ENCODE results near the gene KCNQ1. TPM values are rescaled to one million over a fixed set of nuclear protein-coding genes. Genes with fewer than 3 reads are reported as not detected.

KCNQ1 gene
- total and polyA plus RNA-seq, 2 of the 13 experiments (the other 11 are each of a cell fraction or from before 2014, with no cell fraction given): 0.02 to 0.08 TPM

GRCh38 chr11:2779981-2780849, 335.4 kb downstream of the KCNQ1 start (continued):
- TF ChIP-seq THAP9 (CRISPR knock-in tag; IDR thresholded peaks at IDR 0.05; ENCODE audit: borderline replicate concordance): no peak
- TF ChIP-seq SALL1 (CRISPR knock-in tag; IDR thresholded peaks at IDR 0.05): 0 out of 2 replicates have a peak, but pooled peaks have one; percentile 24
- TF ChIP-seq ARID5B (CRISPR knock-in tag; IDR thresholded peaks at IDR 0.05): 0 out of 2 replicates have a peak, but pooled peaks have one; percentile 26
- TF ChIP-seq ZNF776 (CRISPR knock-in tag; IDR thresholded peaks at IDR 0.05): 0 out of 2 replicates have a peak, but pooled peaks have one; percentile 34
- no peak for TF ChIP-seq DRAP1 (CRISPR knock-in tag; IDR thresholded peaks at IDR 0.05)
- peak; percentile 72; the same call in 1 of the 2 replicates for TF ChIP-seq ZNF281 (CRISPR knock-in tag; IDR thresholded peaks at IDR 0.05; ENCODE audit: borderline replicate concordance)
- peak; percentile 20 for TF ChIP-seq SRSF1 (optimal IDR thresholded peaks at IDR 0.05; ENCODE audit: low read depth, low read length)
- TF ChIP-seq SCMH1 (CRISPR knock-in tag; IDR thresholded peaks at IDR 0.05; ENCODE audit: borderline replicate concordance): no peak
- no peak; the same call in 1 of the 2 replicates for TF ChIP-seq ZNF782 (CRISPR knock-in tag; IDR thresholded peaks at IDR 0.05; ENCODE audit: borderline replicate concordance)
- peak; percentile 30; the same call in 1 of the 2 replicates for TF ChIP-seq UBTF (CRISPR knock-in tag; IDR thresholded peaks at IDR 0.05)
- TF ChIP-seq ZNF121 (CRISPR knock-in tag; IDR thresholded peaks at IDR 0.05): peak; percentile 47; the same call in 1 of the 2 replicates
- no peak for TF ChIP-seq WIZ (CRISPR knock-in tag; IDR thresholded peaks at IDR 0.05)
- TF ChIP-seq CBX2 (IDR thresholded peaks at IDR 0.05; ENCODE audit: low read depth, low read length): no peak
- TF ChIP-seq CBX2 (CRISPR knock-in tag; IDR thresholded peaks at IDR 0.05; ENCODE audit: low read depth): 0 out of 2 replicates have a peak, but pooled peaks have one; percentile 15

All from HepG2 (cell line).